Raji (cell line): ENCODE results near the gene VPS26B.

Experiments used
- POLR2A ChIP-seq: IDR thresholded peaks from 2 replicates; pipeline ENCODE4 v1.6.1; 2011; ENCODE audit warnings: low read depth, low read length, control low read depth; ENCODE audit not compliant: insufficient read depth

Gene VPS26B

GRCh38 chr11:134261626-134262488 is 37.4 kb downstream of the VPS26B start:
- no peak for TF ChIP-seq POLR2A

- no peak for TF ChIP-seq POLR2A
Observed at GRCh38 chr11:134264966-134265764, 40.7 kb downstream of the VPS26B start.

- no peak for TF ChIP-seq POLR2A
Observed at GRCh38 chr11:134266440-134266839, 42.0 kb downstream of the VPS26B start.

- TF ChIP-seq POLR2A: no peak
Observed at GRCh38 chr11:134266841-134267251, 42.4 kb downstream of the VPS26B start.

- no peak for TF ChIP-seq POLR2A
Observed at GRCh38 chr11:134267461-134267860, 43.0 kb downstream of the VPS26B start.

- no peak for TF ChIP-seq POLR2A
Observed at GRCh38 chr11:134267966-134268365, 43.5 kb downstream of the VPS26B start.

GRCh38 chr11:134270250-134270714 is 45.8 kb downstream of the VPS26B start:
- no peak for TF ChIP-seq POLR2A

- TF ChIP-seq POLR2A: no peak
Observed at GRCh38 chr11:134271978-134272377, 47.5 kb downstream of the VPS26B start.

- no peak for TF ChIP-seq POLR2A
Observed at GRCh38 chr11:134272381-134273316, 48.2 kb downstream of the VPS26B start.

GRCh38 chr11:134273317-134273712 is 48.8 kb downstream of the VPS26B start:
- no peak for TF ChIP-seq POLR2A

- no peak for TF ChIP-seq POLR2A
Observed at GRCh38 chr11:134275188-134275533, 50.7 kb downstream of the VPS26B start.

- no peak for TF ChIP-seq POLR2A
Observed at GRCh38 chr11:134275534-134276395, 51.3 kb downstream of the VPS26B start, which contains the start of gene GLB1L3. GLB1L3 (plus strand) TSS chr11:134276379; CDS start chr11:134276741, 362 bp downstream.

GRCh38 chr11:134276396-134277182 is 52.1 kb downstream of the VPS26B start:
- no peak for TF ChIP-seq POLR2A

- no peak for TF ChIP-seq POLR2A
Observed at GRCh38 chr11:134277183-134278001, 52.9 kb downstream of the VPS26B start.
